Endothelial cell of umbilical vein (primary cell): Measurements from ENCODE around the gene SEMA4D.

Experiments
- MYC ChIP-seq: IDR thresholded peaks from one replicate; pipeline ENCODE4 v1.6.1; 2011; ENCODE audit warnings: mild to moderate bottlenecking, low read depth, low read length
- POLR2A ChIP-seq: IDR thresholded peaks from 2 replicates; pipeline ENCODE4 v1.6.1; 2012; ENCODE audit warnings: low read depth, mild to moderate bottlenecking, control low read depth, low read length
- POLR2AphosphoS5 ChIP-seq: IDR thresholded peaks from 2 replicates; pipeline ENCODE4 v1.6.1; 2012; ENCODE audit warnings: low read depth, mild to moderate bottlenecking, control low read depth, low read length, moderate library complexity; ENCODE audit not compliant: insufficient read depth
- TF ChIP-seq, protein P1 (sequence below), 2 donors: IDR thresholded peaks; 1 replicate in 1 of 2; 2 replicates in 1 of 2; pipeline ENCODE4 v1.5.1; 2011; ENCODE audit warnings: low read length in 2 of 2, mild to moderate bottlenecking in 2 of 2, moderate library complexity in 2 of 2, control low read depth in 1 of 2, inconsistent platforms in 1 of 2, low read depth in 1 of 2; ENCODE audit not compliant: insufficient read depth in 1 of 2; ENCODE audit errors: extremely low read depth in 1 of 2

DNA sequence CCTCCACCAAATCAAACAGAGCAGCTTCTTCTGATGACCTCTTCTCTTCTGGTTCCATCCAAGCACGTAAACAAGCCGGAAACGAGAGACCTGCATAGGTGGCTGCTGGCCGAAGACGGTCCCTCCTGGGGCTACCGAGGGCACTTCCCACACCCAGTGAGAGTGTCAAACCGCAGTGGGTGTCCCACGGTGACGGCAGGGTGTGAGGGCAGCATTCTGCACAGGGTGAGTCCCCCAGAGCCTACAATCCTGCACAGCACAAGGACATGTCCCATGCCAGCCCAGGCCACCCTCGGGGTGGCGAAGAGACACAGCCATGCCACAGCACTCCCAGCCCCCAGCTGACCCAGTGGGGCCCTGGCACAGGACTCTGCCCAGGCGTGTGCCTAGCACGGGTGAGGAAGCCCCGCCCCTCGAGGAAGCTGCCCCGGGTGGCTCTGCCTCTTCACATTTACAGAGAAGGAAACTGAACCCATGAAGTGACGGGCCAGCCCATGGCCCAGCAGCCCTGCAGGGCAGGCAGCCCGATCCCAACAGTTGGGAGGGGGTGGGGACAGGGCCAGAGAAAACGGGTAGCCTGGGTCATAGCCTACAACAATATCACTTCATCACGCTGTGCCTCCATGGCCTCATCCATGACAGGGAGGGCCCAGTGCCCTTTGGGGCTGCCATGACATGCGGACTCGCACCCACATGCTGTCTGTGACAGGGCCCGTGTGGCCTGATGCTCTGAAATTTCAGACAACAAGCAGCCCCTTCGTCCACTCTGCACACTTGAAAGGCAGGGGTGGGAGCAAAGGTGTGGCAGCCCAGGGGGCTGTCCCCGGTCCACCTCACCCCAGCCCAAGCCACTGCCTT is 43.2 kb downstream of the SEMA4D start:
- TF ChIP-seq POLR2A (no peak), POLR2AphosphoS5 (no peak), MYC (no peak)
- TF ChIP-seq, protein P1, sequence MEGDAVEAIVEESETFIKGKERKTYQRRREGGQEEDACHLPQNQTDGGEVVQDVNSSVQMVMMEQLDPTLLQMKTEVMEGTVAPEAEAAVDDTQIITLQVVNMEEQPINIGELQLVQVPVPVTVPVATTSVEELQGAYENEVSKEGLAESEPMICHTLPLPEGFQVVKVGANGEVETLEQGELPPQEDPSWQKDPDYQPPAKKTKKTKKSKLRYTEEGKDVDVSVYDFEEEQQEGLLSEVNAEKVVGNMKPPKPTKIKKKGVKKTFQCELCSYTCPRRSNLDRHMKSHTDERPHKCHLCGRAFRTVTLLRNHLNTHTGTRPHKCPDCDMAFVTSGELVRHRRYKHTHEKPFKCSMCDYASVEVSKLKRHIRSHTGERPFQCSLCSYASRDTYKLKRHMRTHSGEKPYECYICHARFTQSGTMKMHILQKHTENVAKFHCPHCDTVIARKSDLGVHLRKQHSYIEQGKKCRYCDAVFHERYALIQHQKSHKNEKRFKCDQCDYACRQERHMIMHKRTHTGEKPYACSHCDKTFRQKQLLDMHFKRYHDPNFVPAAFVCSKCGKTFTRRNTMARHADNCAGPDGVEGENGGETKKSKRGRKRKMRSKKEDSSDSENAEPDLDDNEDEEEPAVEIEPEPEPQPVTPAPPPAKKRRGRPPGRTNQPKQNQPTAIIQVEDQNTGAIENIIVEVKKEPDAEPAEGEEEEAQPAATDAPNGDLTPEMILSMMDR (IDR thresholded peaks at IDR 0.05; ENCODE audit: extremely low read depth in 1 of 2, insufficient read depth in 1 of 2, low read depth in 1 of 2, low read length in 2 of 2) = no peak
